ENCODE results near the gene NPHP1. TPM values are rescaled to one million over a fixed set of nuclear protein-coding genes. Genes with fewer than 3 reads are reported as not detected.

The NPHP1 gene
- total RNA-seq, 4 donors from 2014 or later = 0.55 to 0.95 (median 0.60) TPM; not detected in 1

GRCh38 chr2:110182449-110182848 is 22.4 kb downstream of the NPHP1 start:
- no peaks in the 10 kb centered on the region for H3K4me1 ChIP-seq
- no peaks in the 10 kb centered on the region for H3K27me3 ChIP-seq
- H3K27ac ChIP-seq = no peak overlapping the region
- intact Hi-C loops (cut with DNase I; ENCODE audit: low total_unique reads) (no loop called here), in situ Hi-C loops (cut with MboI; ENCODE audit: low pct_ligation_motif_present in 1 of 4, low pct_unique_long_range_greater_than_20kb in 1 of 4, low sequenced_read_pairs in 3 of 4) (no loop called here)
- no peaks in the 10 kb centered on the region for H3K36me3 ChIP-seq
- no peak overlapping the region for H3K4me3 ChIP-seq
- 93 to 94% methylated on average over 2 of the region's 2 CpGs for WGBS, 2 donors (ENCODE audit: low coverage in 1 of 2)
- DNase-seq = no peak
- TF ChIP-seq POLR2A (IDR thresholded peaks at IDR 0.05) (no peak), CTCF (IDR thresholded peaks at IDR 0.05) (no peak), POLR2AphosphoS5 (IDR thresholded peaks at IDR 0.05) (no peak), EP300 (IDR thresholded peaks at IDR 0.05; ENCODE audit: low read depth) (no peak)
- peaks cover 7 to 12% of the 10 kb centered on the region in 2 donors for H3K9me3 ChIP-seq

- Histone ChIP-seq H3K36me3 (no peaks in the 10 kb centered on the region), H3K9me3 (peaks cover 7 to 12% of the 10 kb centered on the region in 2 donors), H3K4me3 (no peak overlapping the region), H3K27me3 (no peaks in the 10 kb centered on the region), H3K4me1 (no peaks in the 10 kb centered on the region), H3K27ac (no peak overlapping the region)
- TF ChIP-seq POLR2AphosphoS5 (IDR thresholded peaks at IDR 0.05) (no peak), EP300 (IDR thresholded peaks at IDR 0.05; ENCODE audit: low read depth) (no peak), POLR2A (IDR thresholded peaks at IDR 0.05) (no peak), CTCF (IDR thresholded peaks at IDR 0.05) (no peak)
- DNase-seq = no peak
- in situ Hi-C loops (cut with MboI; ENCODE audit: low pct_ligation_motif_present in 1 of 4, low pct_unique_long_range_greater_than_20kb in 1 of 4, low sequenced_read_pairs in 3 of 4) = no loop called here
- intact Hi-C loops (cut with DNase I; ENCODE audit: low total_unique reads) = no loop called here
Measured at GRCh38 chr2:110180036-110180435, 24.8 kb downstream of the NPHP1 start.

- Histone ChIP-seq H3K27me3 (no peaks in the 10 kb centered on the region), H3K4me1 (no peaks in the 10 kb centered on the region), H3K9me3 (no peaks in the 10 kb centered on the region), H3K4me3 (no peak overlapping the region), H3K27ac (no peak overlapping the region), H3K36me3 (no peaks in the 10 kb centered on the region)
- 63 to 66% methylated on average over 1 of the region's 1 CpG for WGBS, 2 donors (ENCODE audit: low coverage in 1 of 2)
- no peak for TF ChIP-seq POLR2AphosphoS5 (IDR thresholded peaks at IDR 0.05)
- no peak for TF ChIP-seq EP300 (IDR thresholded peaks at IDR 0.05; ENCODE audit: low read depth)
- no peak for TF ChIP-seq CTCF (IDR thresholded peaks at IDR 0.05)
- TF ChIP-seq POLR2A (IDR thresholded peaks at IDR 0.05) = no peak
- in situ Hi-C loops (cut with MboI; ENCODE audit: low pct_ligation_motif_present in 1 of 4, low pct_unique_long_range_greater_than_20kb in 1 of 4, low sequenced_read_pairs in 3 of 4) = no loop called here
- intact Hi-C loops (cut with DNase I; ENCODE audit: low total_unique reads) = no loop called here
- DNase-seq = no peak
Measured at GRCh38 chr2:110173523-110173922, 31.3 kb downstream of the NPHP1 start.

GRCh38 chr2:110172506-110172905 is 32.3 kb downstream of the NPHP1 start:
- no peak for TF ChIP-seq POLR2A (IDR thresholded peaks at IDR 0.05)
- TF ChIP-seq EP300 (IDR thresholded peaks at IDR 0.05; ENCODE audit: low read depth) = no peak
- TF ChIP-seq POLR2AphosphoS5 (IDR thresholded peaks at IDR 0.05) = no peak
- TF ChIP-seq CTCF (IDR thresholded peaks at IDR 0.05) = no peak
- 86 to 88% methylated on average over 3 to 6 of the region's 6 CpGs for WGBS, 2 donors (ENCODE audit: low coverage in 1 of 2)
- Histone ChIP-seq H3K4me3 (no peak overlapping the region), H3K27me3 (no peaks in the 10 kb centered on the region), H3K36me3 (no peaks in the 10 kb centered on the region), H3K9me3 (no peaks in the 10 kb centered on the region), H3K4me1 (no peaks in the 10 kb centered on the region), H3K27ac (no peak overlapping the region)
- in situ Hi-C loops (cut with MboI; ENCODE audit: low pct_ligation_motif_present in 1 of 4, low pct_unique_long_range_greater_than_20kb in 1 of 4, low sequenced_read_pairs in 3 of 4) (no loop called here), intact Hi-C loops (cut with DNase I; ENCODE audit: low total_unique reads) (no loop called here)
- DNase-seq = no peak

Measured in transverse colon (tissue), 4 donors.